GM18505 (cell line): ENCODE results near the gene CPA4.

Experiments used
- ATAC-seq: cut with Tn5 transposase; IDR thresholded peaks from one replicate; pipeline ENCODE4 v1.9.1; 2021; ENCODE audit not compliant: unreplicated experiment
- POLR2A ChIP-seq: IDR thresholded peaks from 4 replicates; pipeline ENCODE4 v1.6.1; 2011; ENCODE audit warnings: borderline replicate concordance; ENCODE audit not compliant: insufficient read depth, insufficient read length; ENCODE audit errors: extremely low read depth

The CPA4 gene

GRCh38 chr7:130350945-130351790 is 58.2 kb downstream of the CPA4 start:
- ATAC-seq, result no peak
- no peak for TF ChIP-seq POLR2A

- TF ChIP-seq POLR2A, result no peak
- no peak for ATAC-seq
Observed at GRCh38 chr7:130351791-130352090, 58.8 kb downstream of the CPA4 start.

- no peak for ATAC-seq
Observed at GRCh38 chr7:130352194-130353074, 59.5 kb downstream of the CPA4 start.

GRCh38 chr7:130353196-130353595 is 60.2 kb downstream of the CPA4 start:
- ATAC-seq, result no peak
- no peak for TF ChIP-seq POLR2A

More at GRCh38 chr7:130352194-130353074, 59.5 kb downstream of the CPA4 start:
- TF ChIP-seq POLR2A, result no peak

GRCh38 chr7:130356121-130356875 is 63.3 kb downstream of the CPA4 start:
- ATAC-seq, result no peak
- TF ChIP-seq POLR2A, result no peak

- ATAC-seq, result no peak
- no peak for TF ChIP-seq POLR2A
Observed at GRCh38 chr7:130356876-130357611, 64.1 kb downstream of the CPA4 start.

GRCh38 chr7:130358471-130358870 is 65.5 kb downstream of the CPA4 start:
- no peak for TF ChIP-seq POLR2A
- ATAC-seq, result no peak

- no peak for ATAC-seq
- no peak for TF ChIP-seq POLR2A
Observed at GRCh38 chr7:130359276-130359857, 66.4 kb downstream of the CPA4 start.

GRCh38 chr7:130360518-130360917 is 67.6 kb downstream of the CPA4 start:
- no peak for TF ChIP-seq POLR2A
- ATAC-seq, result no peak

GRCh38 chr7:130361681-130362080 is 68.7 kb downstream of the CPA4 start:
- ATAC-seq, result no peak
- no peak for TF ChIP-seq POLR2A

- TF ChIP-seq POLR2A, result no peak
- ATAC-seq, result no peak
Observed at GRCh38 chr7:130362251-130362816, 69.4 kb downstream of the CPA4 start.
